Skin of body (tissue), 2 donors: ENCODE results near the gene GHR. TPM values are rescaled to one million over a fixed set of nuclear protein-coding genes. Genes with fewer than 3 reads are reported as not detected.

Experiments
- DNase-seq: peaks from one replicate; lab custom pipeline; 2025; lab: John Stamatoyannopoulos, UW
- total RNA-seq: library from RNA; depleted of rRNA; stranded (reverse); fragments of >200 nt; gene quantifications from one replicate; pipeline ENCODE4 v1.2.3, GENCODE V29; 2014

GHR gene
- total RNA-seq, 1 donor from 2014 or later: 25.4 TPM

- no peak for DNase-seq
These were observed 38.3 kb downstream of the GHR start for GRCh38 chr5:42461507-42461906.

GRCh38 chr5:42462083-42462482 is 38.8 kb downstream of the GHR start:
- no peak for DNase-seq

GRCh38 chr5:42467572-42467971 is 44.3 kb downstream of the GHR start:
- no peak for DNase-seq

- no peak for DNase-seq
These were observed 44.8 kb downstream of the GHR start for GRCh38 chr5:42467981-42468524.

- no peak for DNase-seq
These were observed 60.4 kb downstream of the GHR start for GRCh38 chr5:42483472-42484154.

GRCh38 chr5:42487077-42487476 is 63.8 kb downstream of the GHR start:
- DNase-seq: no peak

- DNase-seq: no peak
These were observed 64.6 kb downstream of the GHR start for GRCh38 chr5:42487821-42488220.

GRCh38 chr5:42490831-42491230 is 67.6 kb downstream of the GHR start:
- peak; percentile 22 for DNase-seq

GRCh38 chr5:42491699-42492098 is 68.5 kb downstream of the GHR start:
- DNase-seq: no peak

- DNase-seq: peak; percentile 18
These were observed 69.7 kb downstream of the GHR start for GRCh38 chr5:42492974-42493373.

GRCh38 chr5:42494414-42494813 is 71.2 kb downstream of the GHR start:
- no peak for DNase-seq

GRCh38 chr5:42495914-42496313 is 72.7 kb downstream of the GHR start:
- DNase-seq: peak; percentile 11

GRCh38 chr5:42496397-42497156 is 73.3 kb downstream of the GHR start:
- no peak for DNase-seq

- DNase-seq: no peak
These were observed 74.8 kb downstream of the GHR start for GRCh38 chr5:42498000-42498399.

- DNase-seq: no peak
These were observed 75.8 kb downstream of the GHR start for GRCh38 chr5:42499016-42499415.

GRCh38 chr5:42500003-42500599 is 76.9 kb downstream of the GHR start:
- no peak for DNase-seq

GRCh38 chr5:42502613-42503470 is 79.6 kb downstream of the GHR start:
- no peak for DNase-seq

- DNase-seq: no peak
These were observed 83.4 kb downstream of the GHR start for GRCh38 chr5:42506662-42507061.

- DNase-seq: peak; percentile 57
These were observed 84.3 kb downstream of the GHR start for GRCh38 chr5:42507451-42508097.

- DNase-seq: no peak
These were observed 90.0 kb downstream of the GHR start for GRCh38 chr5:42513246-42513645.

- DNase-seq: no peak
These were observed 91.5 kb downstream of the GHR start for GRCh38 chr5:42514754-42515153.
